Measurements from ENCODE around the gene CLPTM1. TPM values are rescaled to one million over a fixed set of nuclear protein-coding genes. Genes with fewer than 3 reads are reported as not detected.

Gene CLPTM1
- total RNA-seq, 1 donor: 62.6 TPM

GRCh38 chr19:44948237-44948636 lies 6.9 kb upstream of the CLPTM1 start:
- no peak for DNase-seq (ENCODE audit: low read depth)
- H3K4me3 ChIP-seq (ENCODE audit: low read depth, low read length): no peak overlapping the region
- no peak for TF ChIP-seq CTCF (IDR thresholded peaks at IDR 0.05; ENCODE audit: insufficient read depth, low read depth, low read length)

GRCh38 chr19:44948763-44949374 lies 6.3 kb upstream of the CLPTM1 start:
- DNase-seq (ENCODE audit: low read depth): no peak
- no peak for TF ChIP-seq CTCF (IDR thresholded peaks at IDR 0.05; ENCODE audit: insufficient read depth, low read depth, low read length)

GRCh38 chr19:44949550-44949949 lies 5.6 kb upstream of the CLPTM1 start:
- no peak overlapping the region for H3K4me3 ChIP-seq (ENCODE audit: low read depth, low read length)
- TF ChIP-seq CTCF (IDR thresholded peaks at IDR 0.05; ENCODE audit: insufficient read depth, low read depth, low read length): no peak
- DNase-seq (ENCODE audit: low read depth): no peak

More at GRCh38 chr19:44948763-44949374, 6.3 kb upstream of the CLPTM1 start:
- H3K4me3 ChIP-seq (ENCODE audit: low read depth, low read length): no peak overlapping the region

GRCh38 chr19:44951179-44952159 lies 3.7 kb upstream of the CLPTM1 start:
- no peak overlapping the region for H3K4me3 ChIP-seq (ENCODE audit: low read depth, low read length)
- peak; percentile 86 for TF ChIP-seq CTCF (IDR thresholded peaks at IDR 0.05; ENCODE audit: insufficient read depth, low read depth, low read length)
- DNase-seq (ENCODE audit: low read depth): peak; percentile 89

- TF ChIP-seq CTCF (IDR thresholded peaks at IDR 0.05; ENCODE audit: insufficient read depth, low read depth, low read length): no peak
- DNase-seq (ENCODE audit: low read depth): no peak
- peak overlapping the region; percentile 71 for H3K4me3 ChIP-seq (ENCODE audit: low read depth, low read length)
Observed at GRCh38 chr19:44954278-44954648, 917 bp upstream of the CLPTM1 start.

- TF ChIP-seq CTCF (IDR thresholded peaks at IDR 0.05; ENCODE audit: insufficient read depth, low read depth, low read length): no peak
- DNase-seq (ENCODE audit: low read depth): no peak
Observed at GRCh38 chr19:44955505-44956439, 592 bp downstream of the CLPTM1 start.

More at GRCh38 chr19:44955505-44956439, 592 bp downstream of the CLPTM1 start:
- peak overlapping the region; percentile 94 for H3K4me3 ChIP-seq (ENCODE audit: low read depth, low read length)

Measured in fibroblast of villous mesenchyme (primary cell).